NCI-H146 treated with DMSO at 0.1 percent for 48 hours (cell line): ENCODE data around the gene WSCD2.

Source experiments
- DNase-seq: peaks from one replicate; lab custom pipeline; 2025; ENCODE audit not compliant: unreplicated experiment; lab: John Stamatoyannopoulos, UW

Gene WSCD2

DNA sequence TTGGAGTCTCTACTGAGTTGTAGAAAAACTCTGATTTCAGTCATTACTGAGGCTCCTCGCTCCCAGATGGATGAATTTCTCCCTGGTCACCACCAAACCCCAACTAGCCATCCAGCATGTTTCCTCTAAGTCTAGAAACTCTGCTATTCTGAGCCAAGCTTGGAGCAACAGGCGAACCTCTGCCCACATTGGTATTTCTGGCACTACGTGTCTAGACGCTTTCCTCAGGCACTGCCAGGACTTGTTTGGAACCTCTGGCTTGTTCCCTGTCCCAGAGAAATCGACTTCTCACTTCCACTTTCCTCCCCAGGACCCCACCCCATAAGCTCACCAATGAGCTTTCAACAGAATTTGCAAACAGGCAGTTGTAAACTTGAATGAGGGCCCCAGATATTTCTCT is 27.6 kb downstream of the WSCD2 start:
- no peak for DNase-seq

DNA sequence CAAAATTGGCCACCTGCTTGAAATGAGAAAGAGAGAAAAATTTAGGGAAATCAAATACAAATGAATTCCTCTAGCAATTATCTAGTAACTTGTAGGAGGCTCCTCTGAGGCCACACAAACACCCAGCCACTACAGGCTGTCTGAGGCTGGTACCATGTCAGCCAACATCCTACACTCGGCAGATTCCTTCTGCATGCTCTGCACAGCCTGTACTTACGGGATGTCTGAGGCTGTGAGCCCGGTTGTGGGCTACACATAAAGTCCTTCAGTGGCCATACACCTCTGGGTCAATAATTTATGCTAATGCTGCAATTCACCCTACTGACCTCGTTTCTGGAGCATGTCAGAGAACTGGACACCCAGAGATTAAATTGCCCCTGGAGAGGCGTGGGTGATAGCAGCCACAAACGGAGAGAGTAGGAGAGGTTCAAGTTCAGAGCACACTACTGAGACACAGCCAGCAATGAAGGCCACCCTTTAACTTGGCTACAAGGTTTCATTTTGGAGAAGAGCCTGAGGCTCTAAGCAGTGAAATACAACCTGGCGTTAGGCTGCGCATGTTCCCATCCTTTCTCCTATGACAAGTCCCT is 28.9 kb downstream of the WSCD2 start:
- no peak for DNase-seq

DNA sequence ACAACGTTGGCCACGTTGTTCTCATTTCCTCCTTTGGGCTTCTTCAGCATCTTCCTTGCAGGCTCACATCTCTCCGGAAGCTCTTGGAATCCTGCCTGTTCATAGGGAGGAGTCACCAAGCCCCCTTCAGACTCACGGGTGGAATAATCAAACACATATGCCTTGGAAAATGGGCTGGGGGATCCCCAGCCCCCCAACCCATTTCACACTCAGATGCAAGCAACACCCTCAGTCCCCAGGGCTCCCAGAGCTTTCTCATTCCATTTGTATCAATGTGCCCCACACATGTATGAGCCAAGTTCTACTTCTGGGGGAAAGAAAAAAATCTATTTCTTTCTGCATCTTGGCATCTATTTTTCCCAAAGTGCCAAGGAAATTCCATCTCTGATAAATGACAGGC is 33.1 kb downstream of the WSCD2 start:
- no peak for DNase-seq

DNA sequence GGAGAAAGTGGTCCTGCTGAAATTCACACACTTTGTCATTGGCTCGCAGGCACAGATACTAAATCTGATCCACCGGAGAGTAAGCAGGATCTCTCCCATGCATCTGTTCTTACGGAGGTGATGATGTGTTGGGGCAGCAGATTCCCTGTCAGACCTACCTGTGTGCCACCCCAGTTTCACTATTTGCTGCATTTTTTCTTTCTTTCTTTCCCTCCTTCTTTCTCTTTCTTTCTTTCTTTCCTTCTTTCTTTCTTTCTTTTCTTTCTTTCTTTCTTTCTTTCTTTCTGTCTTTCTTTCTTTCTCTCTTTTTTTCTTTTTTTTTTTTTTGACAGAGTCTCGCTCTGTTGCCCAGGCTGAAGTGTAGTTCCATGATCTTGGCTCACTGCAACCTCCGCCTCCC is 37.4 kb downstream of the WSCD2 start:
- no peak for DNase-seq

DNA sequence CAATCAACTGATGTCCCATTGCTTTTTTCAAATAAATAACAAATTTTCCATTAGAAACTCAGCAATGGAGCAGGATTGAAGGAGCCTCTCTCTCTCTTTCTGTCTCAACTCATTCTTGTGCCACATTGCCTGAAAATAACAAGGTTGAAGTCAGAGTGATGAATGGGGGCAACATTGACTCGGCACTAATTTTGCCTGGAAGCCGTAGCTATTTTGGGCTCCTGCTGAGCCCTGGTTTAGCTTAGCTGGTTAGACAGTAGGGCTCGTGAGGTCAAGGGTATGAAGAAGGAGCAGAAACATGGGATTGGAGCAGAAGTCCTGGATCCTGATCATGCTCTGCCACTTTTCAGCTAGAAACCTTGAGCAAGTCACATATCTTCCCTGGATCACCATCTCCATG is 38.9 kb downstream of the WSCD2 start:
- no peak for DNase-seq

DNA sequence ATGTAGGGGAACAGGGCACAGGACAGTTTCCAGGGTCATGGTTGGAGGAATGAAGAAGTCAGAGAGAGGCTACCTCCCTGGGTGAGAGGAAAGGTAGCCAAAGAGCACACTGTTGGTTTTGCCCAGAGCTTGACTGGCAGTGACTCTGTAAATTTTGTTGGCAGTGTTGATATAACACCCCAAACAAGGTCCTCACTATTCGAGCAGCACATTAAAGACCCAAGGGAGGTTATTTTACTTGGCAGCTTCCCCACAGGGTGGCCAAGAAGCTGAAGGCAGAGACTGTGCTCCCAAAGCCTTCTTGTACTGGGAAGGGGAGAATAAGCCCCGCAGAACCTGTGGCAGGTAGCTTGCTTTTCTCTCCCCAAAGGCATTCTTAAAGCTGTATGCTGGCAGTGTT is 40.6 kb downstream of the WSCD2 start:
- no peak for DNase-seq

DNA sequence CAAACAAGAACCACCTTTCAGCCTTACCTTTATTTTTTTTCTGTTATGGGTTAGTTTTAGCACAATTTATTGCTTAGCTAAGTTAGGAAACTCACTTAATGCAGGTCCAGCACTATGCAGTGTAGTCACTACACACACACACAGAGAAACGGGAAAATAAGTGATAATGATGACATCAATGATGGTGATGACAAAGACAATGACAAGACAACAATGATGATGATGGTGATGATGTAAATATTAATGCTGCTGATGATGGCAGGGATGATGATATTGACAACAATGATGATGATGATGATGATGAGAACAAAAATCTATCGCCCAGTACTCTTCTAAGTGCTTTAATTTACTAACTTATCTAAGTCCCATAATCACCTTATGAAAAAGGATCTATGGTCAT is 41.1 kb downstream of the WSCD2 start:
- no peak for DNase-seq

DNA sequence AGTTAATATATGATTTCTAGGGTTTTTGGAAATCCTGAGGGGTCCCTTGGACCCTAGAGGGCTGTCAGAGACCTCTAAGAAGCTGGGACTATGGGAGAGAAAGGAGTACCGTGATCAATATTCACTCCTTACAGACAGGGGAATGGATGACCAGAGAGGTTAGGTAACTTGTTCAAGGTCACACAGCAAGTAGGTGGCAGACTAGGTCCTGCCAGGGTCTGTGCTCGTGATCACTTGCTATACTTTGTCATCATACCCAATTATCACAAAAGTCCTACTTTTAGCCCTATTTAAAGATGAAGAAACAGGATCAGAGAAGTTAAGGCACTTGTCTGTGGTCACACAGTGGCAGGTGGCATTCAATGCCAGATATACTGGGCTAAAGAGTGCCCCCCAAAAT is 42.9 kb downstream of the WSCD2 start:
- no peak for DNase-seq

DNA sequence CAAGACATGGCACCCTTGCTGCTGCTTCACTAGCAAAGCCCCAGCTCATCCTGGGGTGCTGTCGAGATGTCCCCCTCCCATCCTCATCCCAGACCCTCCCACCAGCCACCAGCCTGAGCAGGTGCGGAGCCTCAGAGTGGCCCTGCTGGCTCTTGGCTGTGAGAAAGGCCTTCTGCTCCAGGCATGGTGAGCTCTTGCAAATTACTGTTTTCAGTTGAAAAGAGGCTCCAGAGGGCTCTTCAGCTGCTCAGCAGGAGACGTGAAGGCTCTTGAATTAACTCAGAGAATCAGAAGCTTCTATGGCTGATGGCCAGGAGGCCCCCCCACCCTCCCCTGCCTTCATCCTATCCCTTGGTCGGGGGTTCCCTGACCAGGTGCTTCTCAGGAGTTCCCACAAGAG is 44.1 kb downstream of the WSCD2 start:
- DNase-seq = no peak

DNA sequence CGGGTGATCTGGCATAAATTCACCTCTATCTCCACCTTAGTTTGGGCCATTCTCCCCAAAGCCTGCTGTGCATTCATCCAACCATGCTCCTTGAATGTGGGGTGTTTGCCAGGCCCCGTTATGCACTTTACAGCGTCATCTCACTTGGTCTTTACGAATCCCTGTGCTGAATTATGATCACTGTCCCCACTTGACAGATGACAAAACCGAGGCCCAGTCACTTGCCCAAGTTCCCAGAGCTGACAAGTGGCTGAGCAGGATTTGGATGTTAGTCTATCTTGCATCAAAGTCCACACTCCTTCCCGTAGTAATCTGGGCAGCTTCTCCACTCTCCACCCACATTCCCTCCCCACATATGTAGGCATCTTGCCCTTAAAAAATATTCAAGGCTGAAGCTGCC is 44.8 kb downstream of the WSCD2 start:
- DNase-seq = no peak

DNA sequence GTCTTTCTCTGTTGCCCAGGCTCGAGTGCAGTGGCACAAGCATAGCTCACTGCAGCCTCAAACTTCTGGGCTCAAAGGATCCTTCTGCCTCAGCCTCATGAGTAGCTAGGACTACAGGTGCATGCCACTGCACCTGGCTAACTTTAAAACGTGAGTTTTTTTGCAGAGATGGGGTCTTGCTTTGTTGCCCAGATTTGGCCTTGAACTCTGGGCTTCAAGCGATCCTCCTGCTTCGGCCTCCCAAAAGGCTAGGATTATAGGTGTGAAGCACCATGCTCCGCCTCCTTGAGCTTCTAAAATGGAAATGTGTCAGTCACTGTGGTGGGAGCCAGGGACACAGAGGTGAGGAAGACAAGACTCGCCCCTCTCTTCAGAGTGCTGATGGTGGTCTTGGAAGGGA is 45.6 kb downstream of the WSCD2 start:
- DNase-seq = no peak

DNA sequence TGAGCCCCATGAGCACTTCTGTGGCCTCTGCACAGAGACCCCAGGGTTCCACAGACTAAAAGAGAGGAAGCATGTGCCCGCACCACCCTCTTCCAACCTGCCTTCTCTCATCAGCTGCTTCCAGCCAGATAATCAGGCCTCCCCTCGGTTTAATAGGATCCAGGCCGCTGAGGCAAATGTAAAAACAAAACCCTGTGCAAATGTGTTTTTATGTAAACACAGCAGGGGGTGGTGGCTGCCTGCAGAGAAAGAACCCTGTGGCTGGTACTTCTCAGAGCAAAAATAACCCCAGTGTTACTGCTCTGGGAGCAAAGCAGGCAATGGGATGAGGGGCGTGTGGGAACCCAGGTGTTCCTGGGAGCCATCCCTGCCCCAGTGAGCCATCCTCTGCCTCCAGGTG is 46.2 kb downstream of the WSCD2 start:
- DNase-seq = peak; percentile 26

DNA sequence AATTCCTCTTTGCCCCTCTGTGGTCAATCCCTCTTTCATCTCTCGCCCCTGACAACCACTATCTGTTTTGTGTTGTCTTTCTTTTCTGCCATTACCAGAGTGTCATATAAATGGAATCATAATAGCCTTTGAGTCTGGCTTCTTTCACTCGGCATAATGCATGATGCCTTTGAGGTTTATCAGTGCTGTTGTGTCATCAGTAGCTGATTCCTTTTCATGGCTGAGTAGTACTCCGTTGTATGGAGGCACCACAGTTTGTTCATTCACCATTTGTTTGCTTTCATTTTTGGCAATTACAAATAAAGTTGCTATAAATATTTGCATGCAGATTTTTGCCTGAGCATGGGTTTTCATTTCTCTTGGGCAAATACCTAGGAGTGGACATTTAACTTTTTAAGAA is 47.2 kb downstream of the WSCD2 start:
- DNase-seq = no peak

DNA sequence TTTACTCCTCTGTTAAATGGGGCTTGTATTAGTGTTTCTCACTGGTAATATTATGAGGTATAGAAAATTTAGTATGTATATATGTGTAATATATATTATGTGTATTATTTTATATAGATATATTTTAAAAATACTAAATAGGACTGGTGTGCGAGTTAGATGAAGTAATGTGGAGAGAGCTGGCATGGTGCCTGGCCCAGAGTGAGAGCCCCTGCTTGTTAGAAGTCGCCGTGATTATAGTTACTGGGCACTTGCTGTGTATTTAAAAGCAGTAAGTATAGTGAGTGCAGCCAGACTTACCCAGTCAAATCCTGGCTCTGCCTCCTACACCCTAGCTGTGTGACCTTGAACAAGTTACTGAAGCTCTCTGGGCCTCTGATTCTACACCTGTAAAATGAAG is 48.0 kb downstream of the WSCD2 start:
- DNase-seq = no peak

DNA sequence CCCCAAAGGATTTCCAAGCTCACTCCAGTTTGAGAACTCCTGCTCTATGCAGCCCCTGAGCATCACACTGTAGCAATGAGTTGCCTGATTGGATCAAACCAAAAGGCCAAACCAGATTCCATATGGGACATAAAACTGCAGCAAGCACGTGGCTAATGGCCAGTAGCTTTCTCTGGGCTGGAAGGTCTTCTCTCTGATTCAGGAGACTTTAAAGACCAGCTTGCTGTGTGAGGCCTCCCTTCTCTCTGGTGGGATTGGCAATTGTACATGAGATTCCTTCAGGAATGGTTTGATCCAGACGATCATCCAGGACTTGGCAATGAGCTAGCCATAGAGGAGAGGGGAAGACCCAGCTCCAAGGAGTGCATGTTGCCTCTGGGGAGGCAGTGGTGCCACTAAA is 50.2 kb downstream of the WSCD2 start:
- DNase-seq = no peak

DNA sequence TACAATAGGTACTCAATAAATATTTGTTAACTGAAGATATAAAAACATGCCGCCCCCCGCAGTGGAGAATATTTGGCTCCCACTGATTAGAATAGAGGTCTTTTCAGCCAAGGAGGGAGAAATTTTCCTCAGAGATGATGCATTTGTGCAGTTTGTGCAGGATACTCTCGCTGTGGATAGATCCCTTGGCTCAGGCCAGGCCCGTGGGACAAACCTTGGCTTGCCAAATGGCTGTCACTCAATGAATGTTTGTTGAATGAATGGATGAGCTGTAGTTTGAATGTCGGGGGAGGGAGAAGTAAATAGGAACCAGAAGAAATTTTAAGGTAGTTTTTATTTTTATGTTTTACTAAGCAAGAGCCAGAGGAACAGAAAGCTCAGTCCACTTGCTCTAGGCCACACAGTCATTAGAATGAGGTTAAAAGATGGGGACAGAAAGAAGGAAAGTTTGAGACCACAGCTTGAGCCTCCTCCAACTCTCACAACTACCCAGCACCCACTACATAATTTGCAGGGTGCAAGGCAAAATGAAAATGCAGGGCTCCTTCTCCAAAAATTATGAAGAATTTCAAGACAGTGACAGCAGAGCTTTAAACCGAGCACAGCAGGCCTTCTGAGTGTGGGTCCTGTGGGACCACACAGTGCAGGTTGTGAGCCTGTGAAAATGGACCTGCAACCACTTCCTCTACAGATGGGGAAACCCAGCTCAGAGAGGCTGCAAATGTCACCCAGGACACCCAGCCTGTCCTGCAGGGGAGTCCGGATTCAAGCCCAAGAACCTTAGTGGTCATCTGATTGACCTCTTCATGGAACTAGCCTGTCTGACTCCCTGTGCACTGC is 51.4 kb downstream of the WSCD2 start:
- DNase-seq = no peak

DNA sequence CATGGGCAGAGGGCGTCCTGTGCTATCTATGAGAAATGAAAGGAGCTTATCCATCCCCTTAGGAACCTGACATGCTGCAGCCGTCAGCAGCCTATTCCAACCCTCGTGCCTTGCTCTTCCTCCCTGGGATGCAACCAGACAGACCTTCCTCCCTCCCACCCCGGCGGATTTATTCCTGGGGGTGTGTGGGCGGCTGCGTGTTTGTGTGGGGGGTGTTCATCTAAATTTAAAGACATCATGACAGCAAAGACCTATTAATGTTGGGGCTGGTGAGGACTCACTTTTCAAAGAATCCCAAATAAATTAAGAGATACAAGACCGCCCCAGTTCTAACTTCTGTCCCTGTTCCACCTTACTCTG is 52.0 kb downstream of the WSCD2 start:
- no peak for DNase-seq

DNA sequence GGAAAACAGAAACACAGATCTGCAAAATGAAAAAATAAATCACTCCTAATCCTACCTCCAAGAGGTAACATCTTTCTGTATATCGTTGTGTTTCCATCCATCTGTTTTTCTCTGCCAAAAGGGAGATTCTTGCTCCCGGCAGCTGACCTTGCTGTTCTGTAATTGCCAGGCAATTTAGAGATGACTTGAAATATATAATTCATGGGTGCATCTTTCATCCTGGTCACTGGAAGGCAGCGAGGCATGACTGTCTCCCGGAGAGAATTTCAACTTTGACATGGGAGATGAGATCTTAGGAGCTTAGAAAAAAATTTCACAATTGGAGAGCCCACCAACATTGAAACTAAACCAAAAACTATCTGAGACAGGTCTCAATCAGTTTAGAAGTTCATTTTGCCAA is 53.0 kb downstream of the WSCD2 start:
- DNase-seq = no peak

DNA sequence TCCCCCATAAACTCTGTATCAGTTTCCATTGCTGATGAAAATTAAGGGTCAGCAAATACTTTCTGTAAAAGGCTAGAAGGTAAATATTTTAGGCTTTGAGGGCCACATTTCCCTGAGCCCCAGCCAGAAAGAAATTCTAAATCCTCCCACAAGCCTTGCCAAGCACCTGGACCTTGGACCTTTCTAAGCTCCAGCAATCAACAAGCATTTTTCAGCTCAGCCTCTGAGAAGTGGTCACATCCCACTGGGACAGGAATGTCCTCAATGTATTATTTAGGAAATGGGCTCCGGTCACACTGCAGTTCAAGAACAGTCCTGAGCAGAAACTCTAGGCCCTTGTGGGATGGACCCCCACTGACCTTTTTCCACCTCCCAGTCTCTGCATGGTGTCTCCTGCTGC is 55.9 kb downstream of the WSCD2 start:
- DNase-seq = no peak

DNA sequence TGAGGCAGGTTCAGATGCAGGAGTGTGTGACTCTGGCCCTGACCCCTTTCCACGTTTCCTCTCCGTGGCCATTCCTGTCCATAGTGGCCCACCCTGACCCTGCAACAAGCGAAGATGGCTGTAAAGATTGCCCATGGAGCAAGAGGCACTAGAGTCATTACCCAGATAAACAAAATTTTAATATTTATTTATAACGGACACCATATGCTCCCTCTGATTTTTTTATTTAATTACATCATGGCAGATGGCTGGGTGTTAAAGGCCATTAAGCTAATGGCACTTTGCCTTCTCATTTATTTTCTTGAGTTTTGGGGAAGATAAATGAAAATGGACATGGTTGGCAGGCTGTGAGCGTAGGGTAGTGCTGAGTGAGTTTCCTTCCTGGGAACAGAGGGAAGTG is 58.7 kb downstream of the WSCD2 start:
- no peak for DNase-seq

DNA sequence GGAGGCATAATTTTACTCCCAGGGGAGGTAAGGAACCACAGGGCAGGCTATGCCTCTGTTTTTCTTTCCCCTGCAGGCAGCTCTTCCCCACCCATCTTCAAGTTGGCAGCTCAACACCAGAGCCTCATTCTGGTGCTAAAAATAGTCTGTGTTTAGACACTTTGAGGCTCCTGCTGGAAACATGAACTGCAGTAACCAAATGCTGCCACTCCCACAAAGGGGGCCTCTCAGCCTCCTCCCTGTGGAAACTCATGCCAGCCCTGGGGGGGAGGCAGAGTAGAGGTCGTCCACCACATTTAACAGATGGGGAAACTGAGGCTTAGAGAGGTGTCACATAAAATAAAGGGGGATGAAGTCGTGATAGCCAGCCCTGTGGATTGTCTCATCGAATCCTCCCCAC is 61.4 kb downstream of the WSCD2 start:
- DNase-seq = no peak

DNA sequence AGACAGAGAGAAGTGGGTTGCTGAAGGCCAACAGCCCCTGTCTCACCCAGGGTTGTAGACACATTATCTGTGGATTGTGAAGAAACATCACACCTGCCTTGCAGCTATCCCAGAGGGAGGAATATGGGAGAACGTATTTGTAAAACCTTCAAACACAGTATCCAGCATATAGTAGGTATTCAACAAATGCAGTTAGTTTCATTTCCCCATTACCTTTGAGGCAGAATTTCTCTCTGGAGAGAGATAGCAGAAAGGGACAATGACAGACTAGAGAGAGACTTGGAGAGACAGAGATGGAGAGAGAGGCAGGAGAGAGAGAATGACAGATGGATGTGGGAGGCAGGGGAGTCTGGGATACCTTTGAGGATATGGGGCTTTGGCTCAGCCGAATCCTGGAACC is 62.0 kb downstream of the WSCD2 start:
- no peak for DNase-seq

DNA sequence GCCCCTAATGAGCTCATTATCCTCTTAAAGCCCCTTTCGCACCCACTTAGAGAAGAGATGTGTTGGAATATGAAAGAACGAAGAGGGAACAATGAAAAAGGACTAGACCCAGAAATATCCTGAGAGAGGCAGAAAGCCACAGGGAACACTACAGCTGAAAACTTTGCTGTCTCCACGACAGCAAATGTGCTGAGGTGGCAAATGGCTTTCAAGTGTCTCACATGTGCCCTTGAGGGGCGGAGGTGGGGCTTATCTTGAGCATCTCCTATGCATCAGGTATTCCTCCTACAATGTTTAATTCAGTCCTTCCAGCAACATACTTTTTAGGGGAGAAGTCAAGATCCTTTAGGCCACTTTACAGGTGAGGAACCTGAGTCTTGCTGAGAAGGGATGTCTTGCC is 62.9 kb downstream of the WSCD2 start:
- DNase-seq = no peak
